Endothelial cell of umbilical vein (primary cell): ENCODE results near the gene CFAP77. TPM values are rescaled to one million over a fixed set of nuclear protein-coding genes. Genes with fewer than 3 reads are reported as not detected.
"Not testable (repeated sequence)": the region's sequence is repeated elsewhere in the genome, so short reads cannot be mapped to it uniquely, and the experiment has no call there.

Source experiments
- BruUV-seq: library from RNA; stranded (reverse); fragments of 400-500 nt; replicated peaks from 2 replicates; lab custom pipeline; 2021; lab: Mats Ljungman, UMichigan
- CTCF ChIA-PET: fragments of 300-600, 350-600 bp; sonication (Branson Sonifier 250); formaldehyde crosslinking; loops from one replicate; lab custom pipeline; 2021; ENCODE audit warnings: antibody characterized with exemption, inconsistent platforms; lab: Charles Lee
- POLR2A ChIA-PET: fragments of 300-600, 350-600 bp; sonication (Branson Sonifier 250); formaldehyde crosslinking; loops from one replicate; lab custom pipeline; 2021; ENCODE audit warnings: antibody characterized with exemption, inconsistent platforms; lab: Charles Lee
- DNase-seq: peaks from one replicate; pipeline ENCODE4 v3.0.0-alpha.2; 2011; ENCODE audit warnings: low read depth, low spot score
- FAIRE-seq: peaks from 2 replicates; lab custom pipeline; 2011; peaks lifted over from hg19 to GRCh38; lab: Jason Lieb, UNC
- H2AFZ ChIP-seq: 2 replicates; pipeline ENCODE4 v1.6.0; 2012; ENCODE audit warnings: low read depth, low read length, control low read depth, inconsistent platforms
- H3K27ac ChIP-seq: 2 replicates; pipeline ENCODE4 v1.5.1; 2011; ENCODE audit warnings: low read depth, mild to moderate bottlenecking, control low read depth, low read length, moderate library complexity; ENCODE audit not compliant: insufficient read depth
- H3K27me3 ChIP-seq, 2 experiments: 2 replicates each; pipeline versions ENCODE4 v1.6.0 to v1.6.1; 2011; ENCODE audit warnings: low read length in 2 of 2, mixed read lengths in 1 of 2; ENCODE audit not compliant: control insufficient read depth in 2 of 2, insufficient read depth in 2 of 2
- H3K36me3 ChIP-seq, 2 experiments: 2 replicates in 1 of 2; 3 replicates in 1 of 2; pipeline ENCODE4 v1.5.1; 2011; ENCODE audit warnings: low read length in 2 of 2, mild to moderate bottlenecking in 1 of 2, moderate library complexity in 1 of 2; ENCODE audit not compliant: control insufficient read depth in 2 of 2, insufficient read depth in 2 of 2; ENCODE audit errors: extremely low read depth in 1 of 2
- H3K4me1 ChIP-seq: 3 replicates; pipeline ENCODE4 v1.5.1; 2011; ENCODE audit warnings: mild to moderate bottlenecking, low read length; ENCODE audit not compliant: control insufficient read depth, insufficient read depth; ENCODE audit errors: extremely low read depth
- H3K4me2 ChIP-seq: 2 replicates; pipeline ENCODE4 v1.6.1; 2011; ENCODE audit warnings: low read length, control low read depth, mixed read lengths; ENCODE audit not compliant: insufficient read depth
- H3K4me3 ChIP-seq, 3 experiments: fragments of 200-600 bp in 1 of 3; sonication (generic), shearing (Covaris generic) in 1 of 3; replicated peaks in 1 of 3; 2 replicates each; pipeline ENCODE4 v1.5.1; 2011 to 2016; ENCODE audit warnings: control low read depth in 3 of 3, low read length in 3 of 3, mild to moderate bottlenecking in 2 of 3, inconsistent platforms in 1 of 3, low read depth in 1 of 3, moderate library complexity in 1 of 3; ENCODE audit not compliant: insufficient read depth in 1 of 3
- H3K79me2 ChIP-seq: 2 replicates; pipeline ENCODE4 v1.6.0; 2012; ENCODE audit warnings: low read length, inconsistent platforms; ENCODE audit not compliant: control insufficient read depth, insufficient read depth
- H3K9ac ChIP-seq: replicated peaks from 2 replicates; pipeline ENCODE3; 2011; ENCODE audit warnings: low read length, control low read depth; ENCODE audit not compliant: insufficient read depth; ENCODE audit errors: extremely low read depth
- H3K9me1 ChIP-seq: replicated peaks from 3 replicates; pipeline ENCODE4 v1.6.0; 2011; ENCODE audit warnings: mild to moderate bottlenecking, low read length; ENCODE audit not compliant: control insufficient read depth, insufficient read depth; ENCODE audit errors: extremely low read depth
- H3K9me3 ChIP-seq: replicated peaks from 2 replicates; pipeline ENCODE4 v1.5.1; 2012; ENCODE audit warnings: low read length, inconsistent platforms; ENCODE audit not compliant: control insufficient read depth, insufficient read depth
- H4K20me1 ChIP-seq: replicated peaks from 2 replicates; pipeline ENCODE3; 2011; ENCODE audit warnings: mild to moderate bottlenecking, low read length; ENCODE audit not compliant: control insufficient read depth, insufficient read depth; ENCODE audit errors: extremely low read depth
- CTCF ChIP-seq, 2 donors: IDR thresholded peaks; 1 replicate in 1 of 2; 2 replicates in 1 of 2; pipeline ENCODE4 v1.5.1; 2011; ENCODE audit warnings: low read length in 2 of 2, mild to moderate bottlenecking in 2 of 2, moderate library complexity in 2 of 2, control low read depth in 1 of 2, inconsistent platforms in 1 of 2, low read depth in 1 of 2; ENCODE audit not compliant: insufficient read depth in 1 of 2; ENCODE audit errors: extremely low read depth in 1 of 2
- EZH2 ChIP-seq: IDR thresholded peaks from 2 replicates; pipeline ENCODE4 v1.6.1; 2012; ENCODE audit warnings: borderline replicate concordance, low read depth, mild to moderate bottlenecking, moderate library complexity, low read length, inconsistent platforms; ENCODE audit not compliant: severe bottlenecking
- FOS ChIP-seq: IDR thresholded peaks from 2 replicates; pipeline ENCODE4 v1.6.1; 2011; ENCODE audit warnings: mild to moderate bottlenecking, low read length, moderate library complexity, borderline replicate concordance; ENCODE audit not compliant: insufficient read depth
- GATA2 ChIP-seq: IDR thresholded peaks from 2 replicates; pipeline ENCODE4 v1.7.0; 2011; ENCODE audit warnings: low read depth, mild to moderate bottlenecking, moderate library complexity, mixed read lengths, low read length; ENCODE audit not compliant: insufficient read length, insufficient read depth
- JUN ChIP-seq: IDR thresholded peaks from 2 replicates; pipeline ENCODE4 v1.6.1; 2011; ENCODE audit warnings: borderline replicate concordance, low read depth; ENCODE audit not compliant: insufficient read length, insufficient read depth
- MAX ChIP-seq: IDR thresholded peaks from 2 replicates; pipeline ENCODE4 v1.6.1; 2011; ENCODE audit not compliant: insufficient read depth, insufficient read length
- MYC ChIP-seq: IDR thresholded peaks from one replicate; pipeline ENCODE4 v1.6.1; 2011; ENCODE audit warnings: mild to moderate bottlenecking, low read depth, low read length
- POLR2A ChIP-seq: IDR thresholded peaks from 2 replicates; pipeline ENCODE4 v1.6.1; 2012; ENCODE audit warnings: low read depth, mild to moderate bottlenecking, control low read depth, low read length
- POLR2AphosphoS5 ChIP-seq: IDR thresholded peaks from 2 replicates; pipeline ENCODE4 v1.6.1; 2012; ENCODE audit warnings: low read depth, mild to moderate bottlenecking, control low read depth, low read length, moderate library complexity; ENCODE audit not compliant: insufficient read depth
- dilution Hi-C: fragments of 300-500 bp; cut with MboI; formaldehyde crosslinking; loops from one replicate; pipeline ENCODE4 v1.15.0; 2019; ENCODE audit warnings: low sequenced_read_pairs; ENCODE audit not compliant: extremely low pct_ligation_motif_present
- intact Hi-C: fragments of 100-400 bp; cut with micrococcal nuclease; formaldehyde crosslinking; loops from one replicate; pipeline ENCODE4 v1.10.0; 2022
- polyA plus RNA-seq, 4 experiments: library from polyadenylated mRNA; depleted of rRNA in 3 of 4; stranded (reverse) in 3 of 4; unstranded in 1 of 4; fragments of >200 nt; gene quantifications; 2 replicates each; pipeline versions ENCODE4 v1.2.1 to v1.2.3, GENCODE V29; 2011 to 2012; ENCODE audit warnings: missing spikeins in 1 of 4
- total RNA-seq: library from RNA; stranded (reverse); gene quantifications from 2 replicates; pipeline ENCODE4 v1.2.3, GENCODE V29; 2021

Gene CFAP77
- total and polyA plus RNA-seq, 2 donors (not counting 3 experiments of a cell fraction or from before 2014, with no cell fraction given): not detected

- peaks cover 27% of the 10 kb centered on the region for H3K4me1 ChIP-seq
- peak overlapping the region; percentile 63 for H3K9ac ChIP-seq
- no peaks in the 10 kb centered on the region for H3K9me1 ChIP-seq
- H3K36me3 ChIP-seq: peaks cover 0 to 11% of the 10 kb centered on the region in 2 experiments
- H3K9me3 ChIP-seq: no peaks in the 10 kb centered on the region
- H4K20me1 ChIP-seq: no peaks in the 10 kb centered on the region
- peak overlapping the region; percentile 28 for H3K4me2 ChIP-seq
- DNase-seq (peak; percentile 97), FAIRE-seq (peak; percentile 97)
- H3K27ac ChIP-seq: peak overlapping the region; percentile 90
- ChIA-PET CTCF (interaction anchor here (1.3 to 2.0 kb wide), 3 partner anchors 22 to 38 kb away, joined by 4 to 6 read pairs (median 5); partner anchors contain the start of gene CFAP77), POLR2A (interaction anchor here (0.5 to 2.1 kb wide), 2 partner anchors 17 to 37 kb away, joined by 8 to 16 read pairs; partner anchors contain the start of gene SETX)
- TF ChIP-seq EZH2 (no peak), GATA2 (peak; percentile 53), POLR2AphosphoS5 (peak; percentile 78), MYC (no peak), MAX (peak; percentile 73), JUN (peak; percentile 51), FOS (no peak), CTCF (IDR thresholded peaks at IDR 0.05; ENCODE audit: extremely low read depth in 1 of 2, insufficient read depth in 1 of 2, low read depth in 1 of 2, low read length in 2 of 2) (no peak), POLR2A (no peak)
- no peaks in the 10 kb centered on the region for H3K27me3 ChIP-seq
- peak overlapping the region; percentile 60 for H2AFZ ChIP-seq
- dilution Hi-C loops (no loop called here), intact Hi-C loops (loop anchor here (1.0 kb wide), 2 partner anchors 17 to 34 kb away; partner anchors contain the start of gene TTF1)
- no peaks in the 10 kb centered on the region for H3K79me2 ChIP-seq
- BruUV-seq: TSS peak; percentile 91
- peak overlapping the region in 1 of 3 experiments; percentile 1 for H3K4me3 ChIP-seq
These were observed 37.6 kb upstream of the CFAP77 start for GRCh38 chr9:132372177-132373095.

- POLR2A ChIA-PET, dilution Hi-C loops, DNase-seq, FAIRE-seq, intact Hi-C loops, H3K27me3 ChIP-seq, H3K9me3 ChIP-seq, H4K20me1 ChIP-seq, BruUV-seq, H2AFZ ChIP-seq, H3K27ac ChIP-seq, H3K4me3 ChIP-seq, H3K79me2 ChIP-seq, CTCF ChIA-PET, H3K4me1 ChIP-seq, H3K9me1 ChIP-seq, H3K4me2 ChIP-seq, H3K9ac ChIP-seq: not testable (repeated sequence)
- H3K36me3 ChIP-seq: peaks cover 2 to 25% of the 10 kb centered on the region in 2 experiments
These were observed 32.2 kb upstream of the CFAP77 start for GRCh38 chr9:132377769-132378168.
